GM12892 (cell line): ENCODE data around the gene ZNF507.

Source experiments
- POLR2A ChIP-seq: IDR thresholded peaks from 2 replicates; pipeline ENCODE4 v1.6.1; 2011; ENCODE audit warnings: low read depth, low read length, control low read depth
- POLR2AphosphoS5 ChIP-seq: IDR thresholded peaks from 2 replicates; pipeline ENCODE4 v1.6.1; 2011; ENCODE audit warnings: low read depth, low read length, control low read depth
- TAF1 ChIP-seq: IDR thresholded peaks from 2 replicates; pipeline ENCODE4 v1.6.1; 2011; ENCODE audit warnings: low read depth, mild to moderate bottlenecking, control low read depth, low read length, borderline replicate concordance

GRCh38 chr19:32359581-32359980 lies 14.2 kb downstream of the ZNF507 start:
- TF ChIP-seq POLR2AphosphoS5, result no peak
- no peak for TF ChIP-seq TAF1
- no peak for TF ChIP-seq POLR2A
